Activated T-cell treated with anti-CD3 and anti-CD28 coated beads for 48 hours (primary cell): Measurements from ENCODE around the gene IFT27.
"Not testable (repeated sequence)": the region's sequence is repeated elsewhere in the genome, so short reads cannot be mapped to it uniquely, and the experiment has no call there.

ENCODE experiments used
- DNase-seq: peaks from one replicate; pipeline ENCODE4 v3.0.0-alpha.2; 2020; ENCODE audit warnings: low read depth

Gene IFT27

DNA sequence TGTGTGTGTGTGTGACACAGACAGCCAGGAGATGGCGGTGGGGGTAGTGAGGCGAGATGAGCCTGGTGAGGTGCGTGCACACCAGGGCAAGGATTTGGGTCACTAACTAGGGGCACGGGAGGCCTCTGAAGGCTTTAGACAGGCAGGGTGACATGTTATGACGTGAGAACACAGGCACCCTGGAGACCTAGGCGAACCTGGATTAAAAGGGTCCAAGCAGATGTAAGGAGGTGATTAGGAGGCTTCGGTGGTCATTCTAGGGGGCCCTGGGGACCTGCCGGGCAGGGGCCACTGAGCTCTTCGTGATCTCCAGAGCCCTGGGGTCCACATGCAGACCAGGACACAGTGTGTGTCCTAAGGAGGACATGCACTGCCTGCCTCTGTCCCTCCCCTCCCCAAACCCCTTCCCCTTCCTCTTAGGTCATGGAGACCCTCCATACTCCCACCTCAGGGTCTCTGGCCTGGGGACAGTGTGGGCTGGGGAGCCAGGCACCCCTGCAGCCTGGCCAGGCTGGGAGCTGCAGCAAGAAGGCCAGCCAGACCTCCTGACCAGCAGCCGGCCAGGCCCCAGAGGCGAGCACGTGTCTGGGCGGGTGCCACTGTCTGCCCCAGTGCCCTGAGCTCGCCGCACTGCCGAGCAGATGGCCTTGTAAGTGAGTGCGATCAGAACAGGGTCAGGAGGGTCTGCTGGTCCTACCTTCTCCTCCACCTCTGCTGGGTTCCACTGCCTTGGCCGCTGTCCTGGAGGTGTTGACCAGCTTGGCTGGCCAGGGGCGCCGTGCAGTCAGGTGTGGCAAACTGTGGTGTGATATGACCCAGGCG, 32.1 kb downstream of the IFT27 start:
- DNase-seq: no peak

DNA sequence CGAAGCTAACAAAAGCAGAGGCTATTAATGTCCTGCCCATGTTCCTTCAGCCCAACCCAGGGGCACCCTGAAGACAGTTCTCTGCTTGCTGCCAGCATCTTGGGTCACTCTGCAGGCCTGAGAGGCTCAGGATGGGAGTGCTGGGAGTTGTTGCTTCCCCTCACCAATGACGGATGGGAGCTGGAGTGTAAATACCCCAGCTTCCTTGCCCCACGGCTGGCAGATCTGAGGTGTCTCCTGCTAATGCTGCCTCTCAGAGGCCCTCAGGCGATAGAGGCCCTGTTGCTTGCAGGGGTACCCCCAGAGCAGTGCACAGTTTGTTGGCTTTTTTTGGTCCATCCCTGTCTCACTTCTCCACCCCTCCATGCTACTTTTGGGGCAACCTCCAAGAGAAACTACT, 32.9 kb downstream of the IFT27 start:
- no peak for DNase-seq

DNA sequence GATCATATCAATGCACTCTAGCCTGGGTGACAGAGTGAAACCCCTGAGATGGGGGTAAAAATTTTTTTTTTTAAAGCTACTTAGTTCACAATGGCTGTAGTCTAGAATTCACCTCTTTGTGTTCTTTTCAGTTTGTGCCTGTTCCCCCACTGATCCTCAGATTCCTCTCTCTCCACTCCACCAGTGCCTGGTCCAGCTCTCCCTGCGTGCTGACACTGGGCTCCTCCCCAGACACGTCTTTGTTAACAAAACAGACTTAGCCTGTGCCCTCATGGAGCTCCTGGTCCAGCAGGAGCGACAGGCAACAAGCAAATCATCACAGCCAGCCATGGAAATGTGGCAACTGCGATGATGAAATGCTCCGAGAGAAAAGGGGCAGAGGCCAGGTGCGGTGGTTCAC, 34.0 kb downstream of the IFT27 start:
- DNase-seq: no peak

DNA sequence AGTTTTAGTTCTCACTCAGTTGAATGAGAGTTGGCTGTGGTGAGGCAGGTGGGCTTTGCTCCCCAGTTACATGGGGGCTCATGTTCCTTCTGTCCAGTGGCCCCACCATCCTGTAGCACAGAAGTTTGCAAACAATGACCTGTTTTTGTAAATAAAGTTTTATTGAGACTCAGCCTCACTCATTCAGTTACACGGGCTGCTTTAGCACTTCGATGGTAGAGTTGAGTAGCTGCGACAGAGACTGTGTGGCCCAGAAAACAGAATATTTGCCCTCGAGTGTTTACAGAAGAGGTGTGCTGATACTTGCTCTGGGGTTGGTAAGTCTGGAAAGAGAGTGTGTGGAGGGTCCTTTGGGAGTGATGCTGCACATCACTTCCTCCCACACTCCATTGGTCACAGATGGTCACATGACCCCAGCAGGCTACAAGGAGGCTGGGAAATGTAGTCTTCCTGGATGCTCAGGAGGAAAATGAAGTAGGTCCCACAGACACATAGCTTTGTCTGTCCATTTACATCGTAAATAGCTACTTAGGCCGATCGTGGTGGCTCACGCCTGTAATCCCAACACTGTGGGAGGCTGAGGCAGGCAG, 34.6 kb downstream of the IFT27 start:
- DNase-seq: no peak

DNA sequence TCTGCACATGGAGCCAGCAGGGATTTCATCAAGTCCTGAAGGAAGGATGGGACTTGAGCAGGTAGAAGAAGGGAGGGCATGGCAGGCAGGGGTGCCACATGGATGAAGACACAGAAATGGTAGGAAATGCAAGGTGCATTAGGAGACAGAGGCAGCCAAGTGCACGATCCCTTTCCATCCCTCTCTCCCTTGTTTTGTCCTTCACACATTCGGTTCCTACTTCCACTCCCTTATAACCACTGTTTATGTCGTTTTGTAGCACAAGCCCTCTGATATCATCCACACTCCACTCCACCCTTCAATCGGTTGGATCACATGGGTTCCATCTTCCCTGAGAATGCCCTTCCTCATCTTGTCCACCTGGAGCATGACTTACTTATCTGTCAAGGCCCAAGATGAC, 35.2 kb downstream of the IFT27 start:
- no peak for DNase-seq

DNA sequence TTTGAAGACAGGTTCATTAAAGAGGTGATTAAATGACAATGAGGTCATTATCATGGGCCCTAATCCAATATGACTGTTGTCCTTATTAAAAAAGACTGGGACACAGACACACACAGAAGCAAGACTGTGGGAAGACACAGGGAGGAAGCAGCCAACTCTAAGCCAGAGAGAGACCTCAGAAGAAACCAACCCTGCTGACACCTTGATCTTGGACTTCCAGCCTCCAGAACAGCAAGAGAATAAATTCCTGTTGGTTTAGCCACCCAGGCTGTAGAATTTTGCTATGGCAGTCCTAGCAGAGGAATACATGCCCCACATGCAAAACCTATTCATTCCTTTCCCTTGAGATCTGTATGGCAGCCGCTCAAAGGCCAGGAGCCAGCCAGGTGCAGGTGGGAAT, 36.7 kb downstream of the IFT27 start:
- no peak for DNase-seq

DNA sequence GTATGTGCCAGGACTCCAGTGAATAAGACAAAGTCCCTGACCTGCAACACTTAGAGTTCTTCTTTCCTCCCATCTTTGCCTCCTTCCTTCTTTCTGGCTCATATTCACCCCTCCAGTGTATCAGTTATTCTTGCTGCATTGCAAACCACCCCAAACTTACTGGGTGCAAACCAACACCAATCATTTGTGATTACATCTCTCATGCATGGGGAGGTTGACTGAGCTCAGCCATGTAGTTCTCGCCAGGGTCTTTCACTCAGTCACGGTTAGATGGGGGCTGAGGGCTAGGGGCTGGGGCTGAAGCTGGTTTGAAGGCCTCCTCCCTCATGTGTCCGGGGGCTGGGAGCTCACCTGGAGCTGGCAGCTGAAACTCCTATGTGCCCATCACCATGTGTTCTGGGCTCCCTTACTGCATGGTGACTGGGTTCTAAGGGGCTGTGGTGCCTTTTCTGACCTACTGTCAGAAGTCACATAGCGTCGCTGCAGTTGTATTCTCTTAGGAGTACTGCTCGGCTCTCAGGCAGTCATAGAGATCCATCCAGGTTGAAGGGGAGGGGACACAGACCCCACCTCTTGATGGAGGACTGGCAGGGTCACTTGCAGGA, 37.4 kb downstream of the IFT27 start:
- DNase-seq: no peak

DNA sequence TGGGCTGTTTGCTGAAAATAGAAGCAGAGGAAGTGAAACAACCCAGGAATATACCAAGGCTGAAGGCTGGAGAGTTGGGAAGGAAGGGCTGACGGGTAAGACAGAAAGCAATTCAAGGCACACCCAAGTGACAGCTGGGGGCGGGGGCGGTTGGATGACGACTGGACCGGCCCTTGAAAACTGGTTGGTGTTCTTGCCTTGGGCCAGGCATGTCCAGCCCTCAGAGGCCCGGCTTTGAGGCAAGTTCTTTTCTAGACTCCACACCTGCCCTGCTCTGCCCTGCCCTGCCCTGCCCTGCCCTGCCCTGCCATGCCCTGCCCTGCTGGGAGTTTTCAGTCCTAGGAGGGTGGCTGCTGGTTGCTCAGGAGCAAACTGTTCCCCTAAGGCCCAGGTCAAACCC, 38.1 kb downstream of the IFT27 start:
- no peak for DNase-seq

DNA sequence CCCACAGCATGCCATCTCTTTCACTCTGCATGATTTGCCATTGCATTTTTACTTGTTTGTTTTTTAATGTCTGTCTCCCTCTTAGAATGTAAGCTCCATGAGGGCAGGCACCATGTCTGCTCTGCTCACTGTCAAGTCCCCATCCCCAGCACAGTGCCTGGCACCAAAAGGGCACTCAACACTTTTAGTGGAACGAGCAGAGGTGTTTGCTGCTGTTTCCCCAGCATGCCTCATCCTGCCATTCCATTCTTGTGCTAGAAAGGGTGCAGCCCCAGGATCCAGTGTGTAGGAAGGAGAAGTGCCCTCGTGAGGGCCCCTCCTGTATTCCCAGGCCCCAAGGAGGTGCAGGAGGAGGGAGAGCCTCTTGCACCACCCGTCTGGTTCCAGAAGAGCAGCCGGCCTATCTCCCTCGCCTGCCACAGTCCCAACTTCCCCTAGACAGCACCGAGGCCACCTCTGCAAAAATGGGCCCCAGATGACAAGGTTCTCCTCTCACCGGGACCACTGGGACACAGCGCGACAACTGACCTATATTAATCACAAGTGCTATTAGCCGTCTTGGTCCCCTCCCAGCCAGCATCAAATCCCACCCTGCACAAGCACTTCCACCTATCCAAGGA, 39.1 kb downstream of the IFT27 start:
- no peak for DNase-seq

DNA sequence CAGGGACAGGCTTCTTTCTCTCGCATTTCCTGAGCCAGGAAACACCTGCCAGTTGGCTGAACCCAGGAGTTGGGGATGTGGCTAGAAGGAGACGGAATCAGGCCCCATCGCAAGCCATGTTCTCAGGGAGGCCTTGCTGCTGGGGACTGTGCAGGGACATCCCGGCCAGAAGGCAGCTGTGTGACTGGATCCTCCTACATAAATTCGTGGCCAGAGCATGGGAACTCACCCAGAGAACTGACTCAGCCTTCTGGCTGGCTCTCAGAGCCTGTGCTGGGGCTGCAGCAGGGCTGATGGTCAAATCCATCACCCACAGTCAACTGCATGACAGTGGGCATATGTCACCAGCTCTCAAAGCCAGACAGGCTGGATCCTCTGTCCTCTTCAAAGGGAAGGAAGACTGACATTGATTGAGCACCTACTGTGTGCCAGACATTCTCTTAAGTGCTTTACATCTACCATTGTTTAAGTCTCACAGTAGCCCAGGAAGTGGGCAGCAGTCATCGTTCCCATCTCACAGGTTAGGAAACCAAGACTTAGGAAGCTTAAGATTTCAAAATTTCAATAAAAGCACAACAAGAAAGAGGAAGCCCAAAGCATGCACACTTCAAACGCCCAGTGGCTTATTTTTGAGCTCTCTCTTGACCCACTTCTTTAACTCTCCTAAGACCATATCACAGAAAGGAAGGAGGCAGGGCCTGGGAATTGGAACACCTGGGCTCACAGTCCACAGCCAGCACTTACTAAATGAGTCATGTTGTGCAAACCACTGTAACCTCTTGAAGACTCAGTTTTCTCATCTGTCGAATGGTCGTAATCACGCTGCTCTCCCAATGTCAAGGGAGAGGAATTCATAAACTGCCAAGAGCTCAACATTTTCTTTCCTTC, 41.5 kb downstream of the IFT27 start:
- no peak for DNase-seq

DNA sequence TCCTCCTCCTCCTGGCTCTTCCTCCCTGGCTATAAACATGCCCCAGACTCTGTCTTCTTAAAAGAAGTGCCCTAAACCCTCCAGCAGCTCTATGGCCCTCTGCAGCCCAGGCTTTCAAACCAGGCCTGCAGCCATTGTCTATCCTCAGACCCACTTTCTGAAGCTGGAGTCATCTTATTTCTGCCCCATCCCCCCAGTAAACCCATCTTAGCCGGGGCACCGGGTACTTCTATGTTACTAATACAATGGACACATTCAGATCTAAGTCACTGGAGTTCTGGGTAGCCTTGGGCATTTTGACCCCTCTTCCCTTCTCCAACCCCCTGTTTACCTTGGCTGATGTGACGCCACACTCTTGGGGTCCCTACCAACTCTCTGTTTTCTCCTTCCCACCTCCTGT, 42.6 kb downstream of the IFT27 start:
- no peak for DNase-seq

DNA sequence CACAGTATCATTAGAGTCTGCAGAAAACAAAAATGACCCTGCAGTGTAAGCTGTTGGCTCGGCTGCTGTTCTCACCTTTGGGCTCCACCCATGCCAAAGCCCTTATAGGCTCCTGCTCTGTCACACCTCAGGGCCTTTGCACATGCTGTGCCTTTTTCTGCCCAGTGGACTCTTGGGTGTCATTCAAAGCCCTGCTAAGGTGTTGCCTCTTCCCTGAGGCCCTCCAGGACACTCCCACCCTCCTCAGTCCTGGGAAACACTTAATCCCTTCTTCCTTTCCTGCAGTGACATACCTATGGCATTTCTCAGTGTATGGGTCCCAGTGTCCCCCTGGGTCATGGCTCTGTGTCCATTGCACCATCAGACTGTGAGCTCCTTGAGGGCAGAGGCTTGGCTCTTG, 43.3 kb downstream of the IFT27 start:
- DNase-seq: no peak

DNA sequence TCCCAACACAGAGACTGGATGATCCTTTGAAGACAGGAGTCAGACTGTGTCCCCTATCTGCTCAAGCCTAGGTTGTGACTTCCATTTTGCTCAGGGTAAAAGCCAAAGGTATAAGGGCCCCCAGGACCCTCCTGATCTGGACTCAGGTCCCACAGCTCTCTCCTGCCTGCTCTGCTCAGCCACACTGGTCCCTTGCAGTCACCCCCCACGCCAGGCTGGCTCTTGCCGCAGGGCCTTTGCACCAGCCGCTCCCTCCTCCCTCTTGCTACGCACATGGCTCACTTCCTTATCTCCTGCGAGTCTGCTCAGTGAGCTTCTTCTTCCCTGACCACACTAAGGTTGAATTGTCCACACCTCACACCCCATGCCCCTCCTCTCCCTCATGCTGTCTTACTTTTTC, 44.0 kb downstream of the IFT27 start:
- no peak for DNase-seq

DNA sequence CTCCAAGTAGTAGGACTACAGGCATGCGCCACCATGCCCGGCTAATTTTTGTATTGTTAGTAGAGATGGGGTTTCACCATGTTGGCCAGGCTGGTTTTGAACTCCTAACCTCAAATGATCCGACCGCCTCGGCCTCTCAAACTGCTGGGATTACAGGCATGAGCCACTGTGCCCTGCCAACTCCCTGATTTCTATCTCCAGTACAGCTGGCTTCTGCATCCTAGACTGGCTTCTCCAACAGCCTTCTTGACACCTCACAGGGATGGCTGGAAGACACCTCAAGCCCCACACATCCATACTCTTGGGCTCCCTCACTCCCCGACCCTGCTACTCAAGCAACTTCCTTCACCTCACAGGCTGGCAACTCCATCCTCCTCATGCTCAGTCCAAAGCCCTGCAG, 44.6 kb downstream of the IFT27 start:
- not testable (repeated sequence) for DNase-seq

DNA sequence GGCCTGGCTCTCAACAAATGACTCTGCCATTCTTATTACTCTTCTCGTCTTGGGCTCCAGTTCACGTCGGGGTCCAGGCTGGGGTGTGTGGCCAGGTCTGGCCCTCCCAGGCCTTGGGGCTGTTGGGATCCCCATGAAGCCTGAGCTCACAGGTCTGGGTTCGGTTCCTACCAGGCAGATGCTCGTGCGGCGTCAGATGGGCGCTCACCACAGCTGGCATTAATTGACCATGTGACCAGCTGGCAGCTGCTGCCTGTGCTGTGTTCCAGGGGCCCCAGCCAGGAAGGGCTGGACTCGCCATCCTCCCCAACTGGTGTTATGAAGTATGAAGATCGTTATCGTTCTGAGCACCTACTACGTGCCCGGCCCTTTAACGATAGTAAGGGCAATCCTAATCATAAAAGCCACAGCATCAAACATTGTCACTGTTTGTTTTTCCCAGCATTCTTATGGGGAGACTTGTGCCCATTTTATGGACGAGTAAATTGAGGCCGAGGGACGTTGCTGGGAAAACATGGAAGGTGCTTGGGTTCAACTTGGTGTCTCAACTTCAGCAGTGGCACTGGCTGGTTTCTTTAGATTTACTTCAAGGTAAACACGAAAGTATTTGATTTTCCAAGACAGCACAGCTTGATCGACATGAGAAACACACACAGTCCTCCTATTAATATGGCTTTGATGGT, 45.6 kb downstream of the IFT27 start:
- no peak for DNase-seq

DNA sequence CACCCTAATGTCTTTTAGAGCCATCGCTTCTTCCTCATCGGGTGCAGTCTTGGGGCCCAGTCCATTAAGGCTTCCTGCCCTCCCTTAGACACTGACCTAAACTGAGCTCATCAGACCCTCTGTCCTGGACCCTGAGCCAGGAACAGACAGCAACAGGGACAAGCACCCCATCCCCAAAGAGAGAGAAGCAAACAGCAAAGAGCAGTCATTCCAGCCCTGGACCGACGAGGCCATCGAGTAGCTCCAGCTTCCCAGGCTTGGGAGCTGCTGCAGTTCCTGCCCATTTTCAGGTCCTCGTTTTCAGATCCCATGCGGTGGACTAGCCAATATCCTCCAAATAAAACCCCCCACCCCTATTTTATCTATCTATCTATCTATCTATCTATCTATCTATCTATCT, 46.6 kb downstream of the IFT27 start:
- DNase-seq: no peak

DNA sequence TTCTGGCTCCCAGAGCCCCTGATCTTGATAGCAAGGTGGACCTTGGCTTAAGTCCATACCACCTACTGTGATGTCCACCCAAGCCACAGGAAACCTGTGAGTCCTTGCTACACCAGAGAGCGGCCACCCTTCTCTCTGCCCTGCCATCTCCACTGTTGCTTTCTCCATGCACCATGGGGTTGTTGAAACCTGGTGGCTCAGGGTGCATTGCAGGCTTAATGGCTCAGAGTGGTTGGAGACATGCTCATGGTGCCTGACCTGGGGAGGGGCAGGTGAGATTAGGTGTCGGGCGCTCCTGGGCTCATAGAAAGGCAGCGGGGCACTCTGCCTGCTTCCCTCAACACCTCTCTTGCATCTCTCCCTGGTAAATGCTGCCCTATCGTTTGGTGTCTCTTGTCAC, 47.4 kb downstream of the IFT27 start:
- DNase-seq: no peak

DNA sequence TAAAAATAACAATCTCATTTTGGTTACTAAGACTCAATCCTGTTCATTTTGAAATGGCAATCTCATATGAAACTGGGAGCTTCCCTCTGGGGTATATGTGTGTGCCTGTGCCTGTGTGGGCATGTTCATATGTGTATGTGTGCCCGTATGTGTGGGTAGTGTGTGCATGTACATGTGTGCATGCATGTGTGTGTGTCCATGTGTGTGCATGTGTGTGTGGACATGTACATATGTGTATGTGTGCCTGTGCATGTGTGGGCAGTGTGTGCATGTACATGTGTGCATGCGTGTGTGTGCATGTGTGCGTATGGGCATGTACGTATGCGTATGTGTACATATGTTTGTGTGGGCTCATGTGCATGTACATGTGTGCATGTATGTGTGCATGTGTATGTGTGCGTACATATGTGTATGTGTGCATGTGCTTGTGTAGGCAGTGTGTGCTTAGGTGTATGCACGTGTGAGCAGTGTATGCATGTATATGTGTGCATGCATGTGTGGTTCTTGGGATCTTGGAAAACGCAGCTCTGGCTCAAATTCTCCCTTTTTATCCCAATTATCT, 47.9 kb downstream of the IFT27 start:
- DNase-seq: no peak

DNA sequence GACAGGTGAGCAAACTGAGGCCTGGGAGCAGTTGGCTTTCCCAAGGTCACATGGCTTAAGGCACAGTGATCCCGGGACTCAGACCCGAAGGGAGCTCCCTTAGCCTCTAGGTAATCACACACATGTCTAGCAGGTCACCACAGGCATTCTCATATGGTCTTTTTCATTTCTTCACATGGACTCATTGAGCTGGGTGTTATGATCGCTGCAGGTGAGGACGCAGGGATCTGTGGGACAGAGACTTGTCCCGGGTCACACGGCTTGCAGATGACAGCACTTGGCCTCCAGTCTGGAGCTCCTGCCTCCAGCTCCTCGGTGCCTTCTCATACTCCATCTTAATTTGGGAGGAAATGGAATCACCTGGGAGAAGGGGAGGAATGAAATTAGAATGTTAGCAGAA, 48.8 kb downstream of the IFT27 start:
- no peak for DNase-seq

DNA sequence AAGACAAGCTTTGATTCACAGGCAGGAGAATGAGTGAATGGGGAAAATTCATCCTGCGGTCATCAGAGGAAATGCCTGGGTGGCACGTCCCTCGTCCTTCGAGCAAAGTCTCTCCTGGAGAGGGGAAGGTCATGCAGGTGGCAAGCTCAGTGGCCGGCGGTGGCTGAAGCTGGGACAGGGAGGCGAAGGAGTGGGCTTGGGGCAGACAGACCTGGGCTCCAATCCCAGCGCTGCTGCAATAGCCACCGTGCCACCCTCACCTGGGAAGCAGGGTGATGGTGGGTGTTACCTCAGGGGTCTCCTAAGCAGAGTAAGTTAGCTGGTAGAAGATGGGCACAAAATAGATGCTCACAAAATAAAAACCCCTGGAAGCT, 49.9 kb downstream of the IFT27 start:
- no peak for DNase-seq

DNA sequence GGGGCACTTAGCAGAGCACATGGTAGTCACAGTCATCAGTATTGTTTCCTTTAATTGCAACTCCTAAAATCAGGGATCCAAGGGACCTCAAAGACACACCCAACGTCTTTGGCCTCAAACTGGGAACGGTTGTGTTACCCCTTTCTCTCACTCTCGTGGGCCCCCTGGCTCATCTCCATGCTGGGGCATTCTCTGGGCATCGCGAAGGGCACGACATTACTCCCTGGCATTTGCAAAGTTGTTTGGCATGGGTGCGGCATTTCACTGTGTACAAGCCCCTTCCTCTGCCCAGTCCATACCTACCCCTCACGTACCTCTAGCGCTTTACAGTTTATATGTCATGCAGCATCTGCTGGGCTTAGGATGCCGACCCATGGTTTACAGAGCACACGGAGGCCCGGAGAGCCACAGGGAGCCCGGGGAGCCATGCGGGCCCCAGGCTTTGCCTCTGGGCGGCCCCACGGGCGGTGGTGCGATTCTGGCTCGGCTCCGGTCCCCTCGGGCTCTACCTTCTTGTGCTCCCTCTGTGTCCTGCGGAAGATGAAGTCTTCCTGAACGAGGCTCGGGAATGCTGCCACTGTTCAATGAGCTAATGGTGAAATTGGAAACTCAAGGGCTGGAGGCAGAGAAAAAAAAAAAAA, 50.4 kb downstream of the IFT27 start:
- DNase-seq: no peak
